Adipocyte (in vitro differentiated cells): ENCODE results near the gene TFAP2D.

Source experiments
- DNase-seq: peaks from one replicate; pipeline ENCODE4 v3.0.0-alpha.2; 2015; ENCODE audit warnings: low read depth
- H3K27me3 ChIP-seq: replicated peaks from 2 replicates; pipeline ENCODE4 v1.7.0; 2013; ENCODE audit warnings: mild to moderate bottlenecking, low read length, moderate library complexity; ENCODE audit not compliant: control insufficient read depth, insufficient read depth
- H3K36me3 ChIP-seq: 2 replicates; pipeline ENCODE4 v1.7.0; 2013; ENCODE audit warnings: low read length, mild to moderate bottlenecking, moderate library complexity; ENCODE audit not compliant: control insufficient read depth, insufficient read depth, severe bottlenecking
- H3K4me1 ChIP-seq: 2 replicates; pipeline ENCODE4 v1.7.0; 2013; ENCODE audit warnings: mild to moderate bottlenecking, low read length, moderate library complexity; ENCODE audit not compliant: control insufficient read depth, insufficient read depth
- H3K4me3 ChIP-seq: 2 replicates; pipeline ENCODE4 v1.7.0; 2013; ENCODE audit warnings: mild to moderate bottlenecking, low read length, moderate library complexity
- H3K9ac ChIP-seq: 2 replicates; pipeline ENCODE4 v1.7.0; 2013; ENCODE audit warnings: mild to moderate bottlenecking, low read length, moderate library complexity
- H3K9me3 ChIP-seq: 2 replicates; pipeline ENCODE4 v1.7.0; 2013; ENCODE audit warnings: mild to moderate bottlenecking, low read length, moderate library complexity; ENCODE audit not compliant: control insufficient read depth

The TFAP2D gene

GRCh38 chr6:50708664-50709365 is 4.5 kb upstream of the TFAP2D start:
- Histone ChIP-seq H3K9me3 (no peaks in the 10 kb centered on the region), H3K36me3 (no peaks in the 10 kb centered on the region), H3K9ac (no peak overlapping the region), H3K4me3 (no peak overlapping the region), H3K27me3 (peaks cover 52% of the 10 kb centered on the region), H3K4me1 (peaks cover 14% of the 10 kb centered on the region)
- DNase-seq = no peak

- H3K9me3 ChIP-seq = no peaks in the 10 kb centered on the region
- H3K4me1 ChIP-seq = peaks cover 14% of the 10 kb centered on the region
- no peak overlapping the region for H3K4me3 ChIP-seq
- DNase-seq = no peak
- H3K36me3 ChIP-seq = no peaks in the 10 kb centered on the region
- H3K27me3 ChIP-seq = peaks cover 55% of the 10 kb centered on the region
- H3K9ac ChIP-seq = no peak overlapping the region
Observed at GRCh38 chr6:50709366-50709734, 4.0 kb upstream of the TFAP2D start.

- Histone ChIP-seq H3K36me3 (no peaks in the 10 kb centered on the region), H3K4me1 (peaks cover 15% of the 10 kb centered on the region), H3K9ac (no peak overlapping the region), H3K4me3 (no peak overlapping the region), H3K27me3 (peaks cover 70% of the 10 kb centered on the region), H3K9me3 (no peaks in the 10 kb centered on the region)
- DNase-seq = no peak
Observed at GRCh38 chr6:50711686-50712085, 1.6 kb upstream of the TFAP2D start.

- Histone ChIP-seq H3K36me3 (no peaks in the 10 kb centered on the region), H3K9me3 (no peaks in the 10 kb centered on the region), H3K4me3 (no peak overlapping the region), H3K9ac (no peak overlapping the region), H3K4me1 (peaks cover 17% of the 10 kb centered on the region), H3K27me3 (peaks cover 66% of the 10 kb centered on the region)
- no peak for DNase-seq
Observed at GRCh38 chr6:50712291-50712690, 1.0 kb upstream of the TFAP2D start.

- Histone ChIP-seq H3K9me3 (no peaks in the 10 kb centered on the region), H3K4me3 (no peak overlapping the region), H3K27me3 (peaks cover 61% of the 10 kb centered on the region), H3K9ac (no peak overlapping the region), H3K36me3 (no peaks in the 10 kb centered on the region), H3K4me1 (peaks cover 14% of the 10 kb centered on the region)
- DNase-seq = no peak
Observed at GRCh38 chr6:50713977-50714486, 706 bp downstream of the TFAP2D start.

GRCh38 chr6:50714487-50715379 is 1.4 kb downstream of the TFAP2D start:
- peaks cover 60% of the 10 kb centered on the region for H3K27me3 ChIP-seq

GRCh38 chr6:50716899-50717509 is 3.7 kb downstream of the TFAP2D start:
- peaks cover 65% of the 10 kb centered on the region for H3K27me3 ChIP-seq
- H3K9ac ChIP-seq = no peak overlapping the region
- H3K36me3 ChIP-seq = no peaks in the 10 kb centered on the region
- peaks cover 3% of the 10 kb centered on the region for H3K9me3 ChIP-seq
- H3K4me3 ChIP-seq = peak overlapping the region; percentile 38
- no peak for DNase-seq
- peaks cover 14% of the 10 kb centered on the region for H3K4me1 ChIP-seq

More at GRCh38 chr6:50714487-50715379, 1.4 kb downstream of the TFAP2D start:
- Histone ChIP-seq H3K4me1 (peaks cover 14% of the 10 kb centered on the region), H3K9me3 (no peaks in the 10 kb centered on the region), H3K36me3 (no peaks in the 10 kb centered on the region), H3K9ac (no peak overlapping the region), H3K4me3 (no peak overlapping the region)
- no peak for DNase-seq

- Histone ChIP-seq H3K9ac (no peak overlapping the region), H3K4me3 (no peak overlapping the region), H3K36me3 (no peaks in the 10 kb centered on the region), H3K9me3 (peaks cover 3% of the 10 kb centered on the region), H3K4me1 (peaks cover 14% of the 10 kb centered on the region), H3K27me3 (peaks cover 65% of the 10 kb centered on the region)
- DNase-seq = no peak
Observed at GRCh38 chr6:50717734-50718457, 4.6 kb downstream of the TFAP2D start.

- Histone ChIP-seq H3K4me3 (no peak overlapping the region), H3K27me3 (peaks cover 70% of the 10 kb centered on the region), H3K9me3 (peaks cover 3% of the 10 kb centered on the region), H3K4me1 (peaks cover 14% of the 10 kb centered on the region), H3K9ac (no peak overlapping the region), H3K36me3 (no peaks in the 10 kb centered on the region)
- DNase-seq = no peak
Observed at GRCh38 chr6:50718566-50718965, 5.2 kb downstream of the TFAP2D start.

GRCh38 chr6:50720623-50721022 is 7.3 kb downstream of the TFAP2D start:
- H3K4me1 ChIP-seq = peaks cover 14% of the 10 kb centered on the region
- peak; percentile 2 for DNase-seq

More at GRCh38 chr6:50720623-50721022, 7.3 kb downstream of the TFAP2D start:
- Histone ChIP-seq H3K27me3 (peaks cover 61% of the 10 kb centered on the region), H3K9ac (no peak overlapping the region), H3K9me3 (peaks cover 3% of the 10 kb centered on the region), H3K36me3 (no peaks in the 10 kb centered on the region), H3K4me3 (no peak overlapping the region)
